ENCODE data around the gene SAG.

SAG gene

GRCh38 chr2:233307565-233307964 lies at the start of gene SAG:
Gene SAG (plus strand): TSS chr2:233307816. CDS start chr2:233309190, 1,374 bp downstream.
- in situ Hi-C loops (cut with MboI; ENCODE audit: low sequenced_read_pairs) = no loop called here

GRCh38 chr2:233258211-233258610 lies 49.4 kb upstream of the SAG start:
- in situ Hi-C loops (cut with MboI; ENCODE audit: low sequenced_read_pairs) = loop anchor here (10.0 kb wide), 1 partner anchor 403 kb away; no protein-coding TSS in a partner anchor

- in situ Hi-C loops (cut with MboI; ENCODE audit: low sequenced_read_pairs) = loop anchor here (10.0 kb wide), 1 partner anchor 405 kb away; no protein-coding TSS in a partner anchor
Observed at GRCh38 chr2:233259730-233260129, 47.9 kb upstream of the SAG start.

- in situ Hi-C loops (cut with MboI; ENCODE audit: low sequenced_read_pairs) = no loop called here
Observed at GRCh38 chr2:233260661-233261060, 47.0 kb upstream of the SAG start.

GRCh38 chr2:233261819-233262555 lies 45.6 kb upstream of the SAG start:
- in situ Hi-C loops (cut with MboI; ENCODE audit: low sequenced_read_pairs) = no loop called here

GRCh38 chr2:233262562-233262961 lies 45.1 kb upstream of the SAG start:
- in situ Hi-C loops (cut with MboI; ENCODE audit: low sequenced_read_pairs) = no loop called here

- in situ Hi-C loops (cut with MboI; ENCODE audit: low sequenced_read_pairs) = no loop called here
Observed at GRCh38 chr2:233263045-233263570, 44.5 kb upstream of the SAG start.

GRCh38 chr2:233264667-233265066 lies 42.9 kb upstream of the SAG start:
- in situ Hi-C loops (cut with MboI; ENCODE audit: low sequenced_read_pairs) = no loop called here

- in situ Hi-C loops (cut with MboI; ENCODE audit: low sequenced_read_pairs) = no loop called here
Observed at GRCh38 chr2:233265899-233266431, 41.7 kb upstream of the SAG start.

- in situ Hi-C loops (cut with MboI; ENCODE audit: low sequenced_read_pairs) = no loop called here
Observed at GRCh38 chr2:233266481-233266880, 41.1 kb upstream of the SAG start.

- in situ Hi-C loops (cut with MboI; ENCODE audit: low sequenced_read_pairs) = no loop called here
Observed at GRCh38 chr2:233267516-233268245, 39.9 kb upstream of the SAG start.

- in situ Hi-C loops (cut with MboI; ENCODE audit: low sequenced_read_pairs) = no loop called here
Observed at GRCh38 chr2:233270366-233270765, 37.2 kb upstream of the SAG start.

GRCh38 chr2:233270951-233271350 lies 36.7 kb upstream of the SAG start:
- in situ Hi-C loops (cut with MboI; ENCODE audit: low sequenced_read_pairs) = no loop called here

- in situ Hi-C loops (cut with MboI; ENCODE audit: low sequenced_read_pairs) = no loop called here
Observed at GRCh38 chr2:233271693-233272092, 35.9 kb upstream of the SAG start.

GRCh38 chr2:233273120-233273519 lies 34.5 kb upstream of the SAG start:
- in situ Hi-C loops (cut with MboI; ENCODE audit: low sequenced_read_pairs) = no loop called here

- in situ Hi-C loops (cut with MboI; ENCODE audit: low sequenced_read_pairs) = no loop called here
Observed at GRCh38 chr2:233275223-233275622, 32.4 kb upstream of the SAG start.

- in situ Hi-C loops (cut with MboI; ENCODE audit: low sequenced_read_pairs) = no loop called here
Observed at GRCh38 chr2:233278921-233279320, 28.7 kb upstream of the SAG start.

GRCh38 chr2:233280114-233280693 lies 27.4 kb upstream of the SAG start:
- in situ Hi-C loops (cut with MboI; ENCODE audit: low sequenced_read_pairs) = no loop called here

GRCh38 chr2:233281553-233281952 lies 26.1 kb upstream of the SAG start:
- in situ Hi-C loops (cut with MboI; ENCODE audit: low sequenced_read_pairs) = no loop called here

- in situ Hi-C loops (cut with MboI; ENCODE audit: low sequenced_read_pairs) = no loop called here
Observed at GRCh38 chr2:233281992-233282603, 25.5 kb upstream of the SAG start.

GRCh38 chr2:233285921-233286320 lies 21.7 kb upstream of the SAG start:
- in situ Hi-C loops (cut with MboI; ENCODE audit: low sequenced_read_pairs) = no loop called here

Measured in HL-60/S4 (cell line).